Mesendoderm (in vitro differentiated cells): Measurements from ENCODE around the gene ENDOG.

ENCODE experiments used
- DNase-seq: peaks from one replicate; pipeline ENCODE4 v3.0.0; 2013
- H2AK5ac ChIP-seq: 2 replicates; pipeline ENCODE4 v1.6.1; 2013; ENCODE audit warnings: low read length, inconsistent platforms
- H2BK120ac ChIP-seq: 2 replicates; pipeline ENCODE4 v1.6.1; 2013; ENCODE audit warnings: low read depth, mild to moderate bottlenecking, low read length, moderate library complexity, mixed read lengths
- H2BK15ac ChIP-seq: replicated peaks from 2 replicates; pipeline ENCODE4 v1.6.1; 2013; ENCODE audit warnings: low read depth, mild to moderate bottlenecking, moderate library complexity
- H2BK5ac ChIP-seq: 2 replicates; pipeline ENCODE4 v1.6.1; 2013; ENCODE audit warnings: low read length, inconsistent platforms
- H3K18ac ChIP-seq: 2 replicates; pipeline ENCODE4 v1.6.1; 2013; ENCODE audit warnings: mild to moderate bottlenecking, low read length, mixed read lengths
- H3K23ac ChIP-seq: one replicate; pipeline ENCODE4 v1.6.1; 2013; ENCODE audit warnings: low read length
- H3K27ac ChIP-seq: 2 replicates; pipeline ENCODE4 v1.5.1; 2013; ENCODE audit warnings: low read depth, mild to moderate bottlenecking, inconsistent platforms, low read length, moderate library complexity
- H3K27me3 ChIP-seq: 2 replicates; pipeline ENCODE4 v1.6.1; 2013; ENCODE audit warnings: low read length, control low read depth, mild to moderate bottlenecking, inconsistent platforms; ENCODE audit not compliant: insufficient read depth, poor library complexity
- H3K36me3 ChIP-seq: 2 replicates; pipeline ENCODE4 v1.6.1; 2013; ENCODE audit warnings: low read length, inconsistent platforms; ENCODE audit not compliant: control insufficient read depth, insufficient read depth
- H3K4ac ChIP-seq: one replicate; pipeline ENCODE4 v1.6.1; 2013; ENCODE audit warnings: low read depth, mild to moderate bottlenecking, low read length, moderate library complexity
- H3K4me1 ChIP-seq: 2 replicates; pipeline ENCODE4 v1.6.1; 2013; ENCODE audit warnings: low read depth, low read length, inconsistent platforms; ENCODE audit not compliant: control insufficient read depth
- H3K4me2 ChIP-seq: 2 replicates; pipeline ENCODE4 v1.6.1; 2013; ENCODE audit warnings: low read length
- H3K4me3 ChIP-seq: 2 replicates; pipeline ENCODE4 v1.5.1; 2013; ENCODE audit warnings: mild to moderate bottlenecking, low read length
- H3K56ac ChIP-seq: one replicate; pipeline ENCODE4 v1.6.1; 2013; ENCODE audit warnings: low read length
- H3K79me1 ChIP-seq: 2 replicates; pipeline ENCODE4 v1.6.1; 2013; ENCODE audit warnings: low read length, inconsistent platforms
- H3K79me2 ChIP-seq: 2 replicates; pipeline ENCODE4 v1.6.1; 2013; ENCODE audit warnings: mild to moderate bottlenecking, low read length; ENCODE audit not compliant: control insufficient read depth, insufficient read depth
- H3K9ac ChIP-seq: 2 replicates; pipeline ENCODE4 v1.6.1; 2013; ENCODE audit warnings: low read length, inconsistent platforms
- H4K5ac ChIP-seq: one replicate; pipeline ENCODE4 v1.6.1; 2013; ENCODE audit warnings: low read length
- H4K8ac ChIP-seq: one replicate; pipeline ENCODE4 v1.6.1; 2013; ENCODE audit warnings: low read depth, mild to moderate bottlenecking, control low read depth, low read length, moderate library complexity
- WGBS: extraction: QIAGEN DNeasy Blood & Tissue Kit; methylation state at CpG from one replicate; pipeline ENCODE4 v1.1.7; 2013; ENCODE audit warnings: low lambda C conversion rate, missing lambda C conversion rate; ENCODE audit not compliant: insufficient coverage; ENCODE audit errors: extremely low coverage; 5-methylcytosine and 5-hydroxymethylcytosine counted together

ENDOG gene

GRCh38 chr9:128828267-128828666 is 10.0 kb downstream of the ENDOG start:
- peaks cover 10% of the 10 kb centered on the region for H3K36me3 ChIP-seq
- WGBS, result no CpG with 5 or more reads among the region's 8 CpGs
- H3K4me1 ChIP-seq, result no peaks in the 10 kb centered on the region

DNA sequence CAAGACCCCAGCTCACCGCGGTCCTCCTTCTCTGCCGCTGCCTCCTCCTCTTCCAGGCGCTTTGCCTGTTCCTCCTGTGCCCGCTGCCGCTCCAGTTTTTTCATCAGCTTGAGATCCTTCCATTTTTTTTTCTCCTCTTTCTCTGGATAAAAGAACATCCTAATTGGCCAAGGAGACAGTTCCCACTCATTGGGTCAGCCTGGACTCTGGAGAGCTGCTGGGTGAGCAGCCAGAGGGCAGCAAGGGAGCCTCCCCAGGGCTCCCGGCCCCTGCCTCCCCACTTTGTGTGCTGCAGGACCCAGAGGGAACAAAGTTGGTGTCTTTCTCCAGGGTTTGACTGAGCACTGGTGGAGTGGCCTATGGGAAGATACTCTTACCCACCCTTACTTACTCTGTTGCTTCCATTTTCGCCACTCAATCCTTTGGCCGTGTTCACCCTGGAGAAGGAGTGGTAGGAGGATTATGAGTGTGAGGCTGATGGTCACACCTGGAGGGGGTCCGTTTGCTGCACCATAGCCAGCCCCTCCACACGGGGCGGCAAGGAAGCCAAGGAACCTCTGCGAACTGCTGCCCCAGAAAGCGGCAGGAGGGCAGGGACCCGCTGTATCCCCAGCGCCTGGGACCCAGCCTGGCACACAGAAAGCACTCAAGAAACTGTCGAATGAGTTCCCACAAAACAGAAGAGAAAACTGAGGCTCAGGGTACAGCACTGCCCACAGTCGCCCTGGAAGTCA is 10.6 kb downstream of the ENDOG start:
- Histone ChIP-seq H3K27ac (peak overlapping the region; percentile 46), H3K4me2 (peak overlapping the region; percentile 85), H3K4me1 (no peaks in the 10 kb centered on the region), H3K23ac (no peak overlapping the region), H3K4me3 (peak overlapping the region; percentile 86), H3K18ac (no peak overlapping the region), H2BK120ac (no peak overlapping the region), H3K79me2 (peaks cover 7% of the 10 kb centered on the region), H3K56ac (peak overlapping the region; percentile 95), H2BK15ac (no peak overlapping the region), H3K27me3 (no peaks in the 10 kb centered on the region), H3K9ac (peak overlapping the region; percentile 90), H2BK5ac (no peak overlapping the region), H2AK5ac (no peak overlapping the region), H3K36me3 (peaks cover 9% of the 10 kb centered on the region), H3K79me1 (peaks cover 8% of the 10 kb centered on the region), H4K8ac (no peak overlapping the region), H3K4ac (peak overlapping the region; percentile 66), H4K5ac (no peak overlapping the region)
- DNase-seq, result no peak
- WGBS, result no CpG with 5 or more reads among the region's 18 CpGs

More at GRCh38 chr9:128828267-128828666, 10.0 kb downstream of the ENDOG start:
- H2BK15ac ChIP-seq, result no peak overlapping the region
- no peak overlapping the region for H2BK5ac ChIP-seq
- no peak overlapping the region for H2BK120ac ChIP-seq
- DNase-seq, result no peak
- no peak overlapping the region for H3K4ac ChIP-seq
- H3K18ac ChIP-seq, result no peak overlapping the region
- H2AK5ac ChIP-seq, result no peak overlapping the region
- H3K27me3 ChIP-seq, result no peaks in the 10 kb centered on the region
- peak overlapping the region; percentile 85 for H3K4me2 ChIP-seq
- H4K8ac ChIP-seq, result no peak overlapping the region
- H3K56ac ChIP-seq, result peak overlapping the region; percentile 95
- peaks cover 8% of the 10 kb centered on the region for H3K79me1 ChIP-seq
- H3K27ac ChIP-seq, result no peak overlapping the region
- no peak overlapping the region for H4K5ac ChIP-seq
- H3K4me3 ChIP-seq, result no peak overlapping the region
- H3K23ac ChIP-seq, result no peak overlapping the region
- H3K79me2 ChIP-seq, result peaks cover 7% of the 10 kb centered on the region
- H3K9ac ChIP-seq, result peak overlapping the region; percentile 90

DNA sequence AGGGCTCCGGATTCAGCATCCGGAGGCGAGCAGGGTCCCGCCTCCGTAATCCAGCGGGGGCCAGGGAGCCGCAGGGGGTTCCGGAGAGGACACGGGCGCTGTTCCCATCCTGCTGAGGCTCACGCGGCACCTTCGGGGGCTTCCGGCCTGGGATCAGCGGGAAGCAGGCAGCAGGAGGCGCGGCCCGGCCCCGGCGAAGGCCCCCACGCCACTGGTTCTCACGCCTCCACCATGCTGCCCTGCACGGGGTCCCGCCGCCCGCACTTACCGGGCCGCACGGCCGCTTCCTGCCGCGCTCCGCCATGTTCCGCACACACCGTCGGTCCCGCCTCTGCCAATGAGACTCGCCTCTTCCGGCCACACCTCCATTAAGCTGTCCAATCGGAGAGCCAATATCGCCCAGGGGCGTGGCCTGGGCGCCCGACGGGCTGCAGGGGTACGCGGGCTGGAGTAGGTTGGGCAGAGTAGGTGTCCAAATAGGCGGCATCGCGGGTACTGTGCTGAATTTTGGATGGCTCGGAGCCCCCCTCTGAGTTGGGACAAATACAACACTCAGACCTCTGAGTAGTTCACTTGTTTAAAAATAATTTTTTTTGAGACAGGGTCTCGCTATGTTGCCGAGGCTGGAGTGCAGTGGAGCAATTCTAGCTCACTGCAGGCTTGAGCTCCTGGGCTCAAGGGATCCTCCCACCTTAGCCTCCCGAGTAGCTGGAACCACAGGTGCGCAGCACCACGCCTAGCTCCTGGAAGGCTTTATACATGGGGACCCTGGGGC is 11.4 kb downstream of the ENDOG start, which contains the start of gene SPOUT1:
Gene SPOUT1 (minus strand): TSS at position 318 of the 775 bp plus-strand sequence. CDS start 14 bp downstream, at position 304.
- Histone ChIP-seq H2BK15ac (no peak within 1 kb of the TSS), H3K4me2 (peak within 1 kb of the TSS; percentile 85), H3K27ac (peak within 1 kb of the TSS; percentile 46), H4K5ac (no peak within 1 kb of the TSS), H3K4me1 (no peaks in the 10 kb centered on the region), H3K79me1 (peaks cover 8% of the 10 kb centered on the region), H3K27me3 (no peaks in the 10 kb centered on the region), H2AK5ac (no peak within 1 kb of the TSS), H3K18ac (peak within 1 kb of the TSS; percentile 39), H3K36me3 (peaks cover 5% of the 10 kb centered on the region), H3K4me3 (peak within 1 kb of the TSS; percentile 86), H2BK5ac (no peak within 1 kb of the TSS), H4K8ac (no peak within 1 kb of the TSS), H3K9ac (peak within 1 kb of the TSS; percentile 90), H3K56ac (peak within 1 kb of the TSS; percentile 95), H3K23ac (no peak within 1 kb of the TSS), H3K79me2 (peaks cover 7% of the 10 kb centered on the region), H2BK120ac (no peak within 1 kb of the TSS), H3K4ac (peak within 1 kb of the TSS; percentile 66)
- WGBS, result no CpG with 5 or more reads among the region's 56 CpGs
- DNase-seq, result peak; percentile 96

- Histone ChIP-seq H3K23ac (no peak overlapping the region), H3K36me3 (no peaks in the 10 kb centered on the region), H2BK5ac (no peak overlapping the region), H3K9ac (no peak overlapping the region), H3K18ac (no peak overlapping the region), H3K27me3 (no peaks in the 10 kb centered on the region), H3K4me3 (no peak overlapping the region), H2BK15ac (no peak overlapping the region), H2BK120ac (no peak overlapping the region), H3K4me1 (no peaks in the 10 kb centered on the region), H3K4me2 (no peak overlapping the region), H3K56ac (no peak overlapping the region), H3K79me1 (peaks cover 4% of the 10 kb centered on the region), H4K5ac (no peak overlapping the region), H4K8ac (no peak overlapping the region), H3K4ac (no peak overlapping the region), H2AK5ac (no peak overlapping the region), H3K27ac (no peak overlapping the region), H3K79me2 (peaks cover 4% of the 10 kb centered on the region)
- DNase-seq, result no peak
- no CpG with 5 or more reads among the region's 10 CpGs for whole genome bisulfite sequencing
These were observed 15.4 kb downstream of the ENDOG start for GRCh38 chr9:128833696-128834095.

DNA sequence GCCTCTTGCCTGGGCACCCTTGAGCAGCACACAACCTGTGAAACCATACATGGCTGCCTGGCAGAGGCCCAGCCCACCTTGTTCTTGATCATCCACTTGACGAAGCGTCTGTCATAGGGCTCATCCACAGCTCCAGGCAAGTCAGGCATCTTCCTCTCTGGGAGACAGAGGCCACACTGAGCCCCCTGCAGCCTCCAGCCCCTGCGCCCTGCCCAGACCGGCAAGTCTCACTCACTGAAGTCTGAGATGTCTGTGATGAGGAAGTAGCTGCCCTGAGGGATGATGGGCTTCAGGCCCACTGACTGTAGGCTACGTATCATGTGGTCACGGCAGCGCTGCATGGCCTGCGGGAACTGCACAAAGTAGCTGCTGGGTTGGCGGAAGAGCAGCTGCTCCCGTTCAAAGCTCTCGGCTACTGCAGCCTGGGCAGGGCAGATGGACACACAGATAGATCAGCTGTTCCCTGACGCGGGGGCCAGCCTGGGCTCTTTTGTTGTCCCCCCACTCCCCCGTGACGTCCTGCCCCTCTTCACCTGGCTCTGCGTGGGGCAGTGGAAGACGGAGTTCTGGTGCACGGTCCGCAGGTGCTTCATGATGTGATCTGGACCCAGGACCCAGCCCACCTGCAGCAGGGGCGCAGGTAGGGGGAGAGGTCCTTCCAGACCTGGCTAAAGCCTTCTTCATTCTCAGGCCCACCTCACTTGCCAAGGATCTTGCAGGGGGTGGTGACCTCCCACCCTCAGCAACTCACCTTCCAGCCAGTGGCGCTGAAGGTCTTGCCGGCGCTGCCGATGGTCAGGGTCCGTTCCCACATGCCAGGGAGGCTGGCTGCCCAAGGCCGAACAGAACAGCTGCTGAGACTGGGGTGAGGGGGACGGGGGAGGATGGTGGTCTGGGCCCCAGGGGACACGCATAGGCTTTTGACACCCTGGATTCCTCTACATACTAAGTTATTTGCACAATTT is 17.2 kb downstream of the ENDOG start:
- Histone ChIP-seq H2BK120ac (no peak overlapping the region), H3K9ac (no peak overlapping the region), H3K4me2 (no peak overlapping the region), H2AK5ac (no peak overlapping the region), H3K4me1 (no peaks in the 10 kb centered on the region), H3K27me3 (no peaks in the 10 kb centered on the region), H3K79me1 (no peaks in the 10 kb centered on the region), H4K5ac (no peak overlapping the region), H4K8ac (no peak overlapping the region), H3K18ac (no peak overlapping the region), H3K56ac (no peak overlapping the region), H3K23ac (no peak overlapping the region), H3K27ac (no peak overlapping the region), H3K79me2 (no peaks in the 10 kb centered on the region), H3K4ac (no peak overlapping the region), H3K4me3 (no peak overlapping the region), H3K36me3 (no peaks in the 10 kb centered on the region), H2BK5ac (no peak overlapping the region), H2BK15ac (no peak overlapping the region)
- no CpG with 5 or more reads among the region's 28 CpGs for WGBS
- no peak for DNase-seq
